NCI-H2171 treated with DMSO at 0.1 percent for 48 hours (cell line): Measurements from ENCODE around the gene YWHAE.
A peak's percentile ranks its signal among the peaks of the same experiment; 100 is the strongest.
"Not testable (repeated sequence)": the region's sequence is repeated elsewhere in the genome, so short reads cannot be mapped to it uniquely, and the experiment has no call there.

Source experiments
- DNase-seq: peaks from one replicate; lab custom pipeline; 2025; lab: John Stamatoyannopoulos, UW

Gene YWHAE

GRCh38 chr17:1412185-1413110 is 12.4 kb upstream of the YWHAE start:
- DNase-seq, result no peak

- no peak for DNase-seq
Measured at GRCh38 chr17:1402262-1402586, 2.2 kb upstream of the YWHAE start.

- DNase-seq, result peak; percentile 42
Measured at GRCh38 chr17:1398931-1399678, 917 bp downstream of the YWHAE start.

GRCh38 chr17:1398028-1398427 is 2.0 kb downstream of the YWHAE start:
- DNase-seq, result no peak

- not testable (repeated sequence) for DNase-seq
Measured at GRCh38 chr17:1395876-1396665, 4.0 kb downstream of the YWHAE start.

GRCh38 chr17:1391577-1391976 is 8.4 kb downstream of the YWHAE start:
- DNase-seq, result no peak

- DNase-seq, result no peak
Measured at GRCh38 chr17:1390432-1391367, 9.3 kb downstream of the YWHAE start.

GRCh38 chr17:1387490-1388227 is 12.4 kb downstream of the YWHAE start:
- DNase-seq, result not testable (repeated sequence)

- not testable (repeated sequence) for DNase-seq
Measured at GRCh38 chr17:1386675-1387190, 13.3 kb downstream of the YWHAE start.

GRCh38 chr17:1386265-1386664 is 13.8 kb downstream of the YWHAE start:
- no peak for DNase-seq

GRCh38 chr17:1385861-1386260 is 14.2 kb downstream of the YWHAE start:
- DNase-seq, result no peak

- DNase-seq, result no peak
Measured at GRCh38 chr17:1384905-1385435, 15.1 kb downstream of the YWHAE start.

- DNase-seq, result no peak
Measured at GRCh38 chr17:1379930-1380313, 20.1 kb downstream of the YWHAE start.

GRCh38 chr17:1379208-1379929 is 20.7 kb downstream of the YWHAE start:
- no peak for DNase-seq

- not testable (repeated sequence) for DNase-seq
Measured at GRCh38 chr17:1378476-1378860, 21.6 kb downstream of the YWHAE start.

GRCh38 chr17:1377334-1377733 is 22.7 kb downstream of the YWHAE start:
- DNase-seq, result no peak

- no peak for DNase-seq
Measured at GRCh38 chr17:1376061-1376460, 24.0 kb downstream of the YWHAE start.

GRCh38 chr17:1375615-1376014 is 24.4 kb downstream of the YWHAE start:
- no peak for DNase-seq

GRCh38 chr17:1374431-1375177 is 25.4 kb downstream of the YWHAE start:
- no peak for DNase-seq
